Measurements from ENCODE around the gene NIFK. TPM values are rescaled to one million over a fixed set of nuclear protein-coding genes. Genes with fewer than 3 reads are reported as not detected.
"Not testable (repeated sequence)": the region's sequence is repeated elsewhere in the genome, so short reads cannot be mapped to it uniquely, and the experiment has no call there.

The NIFK gene
- total and polyA plus RNA-seq, 2 experiments from 2014 or later: 53.6 to 54.6 TPM

DNA sequence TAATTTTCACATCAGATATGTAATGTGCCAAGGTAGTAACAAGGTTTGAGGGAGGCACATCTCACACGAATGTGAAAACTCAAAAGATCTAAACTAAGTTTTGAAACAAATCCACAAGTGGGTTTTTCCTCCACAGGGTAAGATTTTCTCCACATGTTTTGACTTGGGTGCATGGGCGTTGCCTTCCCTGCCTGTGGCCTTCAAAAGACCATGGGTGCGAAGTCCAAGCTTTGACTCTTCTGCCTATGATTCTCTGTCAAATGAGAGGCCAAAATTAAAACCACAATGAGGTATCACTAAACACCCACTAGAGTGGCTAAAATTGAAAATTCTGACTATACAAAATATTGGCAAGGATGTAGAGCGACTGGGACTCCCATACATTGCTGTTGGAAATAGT lies 30.7 kb downstream of the NIFK start:
- DNase-seq (ENCODE audit: low spot score): no peak
- Histone ChIP-seq H3K9me3 (ENCODE audit: low read depth) (no peaks in the 10 kb centered on the region), H3K36me3 (replicated peaks; ENCODE audit: insufficient read depth, low read depth) (no peaks in the 10 kb centered on the region), H3K4me2 (no peak overlapping the region), H4K20me1 (ENCODE audit: insufficient read depth, poor library complexity, severe bottlenecking) (no peaks in the 10 kb centered on the region), H3K27me3 (no peaks in the 10 kb centered on the region), H3K79me2 (no peaks in the 10 kb centered on the region), H3K4me3 (no peak overlapping the region), H3K9me2 (replicated peaks; ENCODE audit: insufficient read depth) (no peaks in the 10 kb centered on the region), H3K4me1 (ENCODE audit: insufficient read depth) (peaks cover 6% of the 10 kb centered on the region), H2AFZ (no peak overlapping the region), H3K27ac (peak overlapping the region; percentile 96)
- TF ChIP-seq EZH2phosphoT487 (IDR thresholded peaks at IDR 0.05; ENCODE audit: low read depth, severe bottlenecking, unreplicated experiment) (no peak), EZH2 (IDR thresholded peaks at IDR 0.05; ENCODE audit: borderline replicate concordance) (no peak)
- TF ChIP-seq, protein P1, sequence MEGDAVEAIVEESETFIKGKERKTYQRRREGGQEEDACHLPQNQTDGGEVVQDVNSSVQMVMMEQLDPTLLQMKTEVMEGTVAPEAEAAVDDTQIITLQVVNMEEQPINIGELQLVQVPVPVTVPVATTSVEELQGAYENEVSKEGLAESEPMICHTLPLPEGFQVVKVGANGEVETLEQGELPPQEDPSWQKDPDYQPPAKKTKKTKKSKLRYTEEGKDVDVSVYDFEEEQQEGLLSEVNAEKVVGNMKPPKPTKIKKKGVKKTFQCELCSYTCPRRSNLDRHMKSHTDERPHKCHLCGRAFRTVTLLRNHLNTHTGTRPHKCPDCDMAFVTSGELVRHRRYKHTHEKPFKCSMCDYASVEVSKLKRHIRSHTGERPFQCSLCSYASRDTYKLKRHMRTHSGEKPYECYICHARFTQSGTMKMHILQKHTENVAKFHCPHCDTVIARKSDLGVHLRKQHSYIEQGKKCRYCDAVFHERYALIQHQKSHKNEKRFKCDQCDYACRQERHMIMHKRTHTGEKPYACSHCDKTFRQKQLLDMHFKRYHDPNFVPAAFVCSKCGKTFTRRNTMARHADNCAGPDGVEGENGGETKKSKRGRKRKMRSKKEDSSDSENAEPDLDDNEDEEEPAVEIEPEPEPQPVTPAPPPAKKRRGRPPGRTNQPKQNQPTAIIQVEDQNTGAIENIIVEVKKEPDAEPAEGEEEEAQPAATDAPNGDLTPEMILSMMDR (IDR thresholded peaks at IDR 0.05; ENCODE audit: poor library complexity): no peak
- 93% methylated on average over 4 of the region's 4 CpGs for WGBS (ENCODE audit: low lambda C conversion rate, missing lambda C conversion rate)

DNA sequence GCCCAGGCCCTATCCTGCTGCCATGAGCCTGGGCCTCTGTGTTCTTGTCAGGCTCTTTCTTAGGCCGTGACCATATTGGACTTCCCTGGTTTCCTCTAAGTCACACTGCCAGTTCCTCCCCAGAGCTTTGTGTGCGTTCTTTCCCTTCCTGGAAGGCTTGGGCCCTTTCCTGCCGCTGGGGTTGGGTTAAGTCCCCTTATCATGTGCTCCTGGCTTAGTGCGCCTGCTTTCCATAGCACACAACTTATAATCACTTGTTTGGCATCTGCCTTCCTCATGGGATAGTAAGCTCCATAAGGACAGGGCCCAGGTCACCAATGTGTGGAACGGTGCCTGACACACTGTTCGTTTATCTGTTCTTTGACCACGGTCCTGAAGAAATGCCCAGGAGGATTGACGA lies 31.3 kb downstream of the NIFK start:
- Histone ChIP-seq H3K9me3 (ENCODE audit: low read depth) (no peaks in the 10 kb centered on the region), H3K27ac (no peak overlapping the region), H3K4me3 (no peak overlapping the region), H3K4me1 (ENCODE audit: insufficient read depth) (peaks cover 6% of the 10 kb centered on the region), H2AFZ (no peak overlapping the region), H3K79me2 (no peaks in the 10 kb centered on the region), H3K9me2 (replicated peaks; ENCODE audit: insufficient read depth) (no peaks in the 10 kb centered on the region), H3K4me2 (no peak overlapping the region), H3K27me3 (no peaks in the 10 kb centered on the region), H4K20me1 (ENCODE audit: insufficient read depth, poor library complexity, severe bottlenecking) (no peaks in the 10 kb centered on the region), H3K36me3 (replicated peaks; ENCODE audit: insufficient read depth, low read depth) (no peaks in the 10 kb centered on the region)
- TF ChIP-seq, protein P1 (IDR thresholded peaks at IDR 0.05; ENCODE audit: poor library complexity): no peak
- no peak for TF ChIP-seq EZH2 (IDR thresholded peaks at IDR 0.05; ENCODE audit: borderline replicate concordance)
- WGBS (ENCODE audit: low lambda C conversion rate, missing lambda C conversion rate): 86% methylated on average over 8 of the region's 8 CpGs
- no peak for DNase-seq (ENCODE audit: low spot score)

- H3K4me1 ChIP-seq (ENCODE audit: insufficient read depth); DNase-seq (ENCODE audit: low spot score); H3K9me3 ChIP-seq (ENCODE audit: low read depth); H3K9me2 ChIP-seq (replicated peaks; ENCODE audit: insufficient read depth); H4K20me1 ChIP-seq (ENCODE audit: insufficient read depth, poor library complexity, severe bottlenecking); H3K79me2 ChIP-seq; H3K27ac ChIP-seq; H3K4me2 ChIP-seq; H3K36me3 ChIP-seq (replicated peaks; ENCODE audit: insufficient read depth, low read depth); H2AFZ ChIP-seq; H3K27me3 ChIP-seq; H3K4me3 ChIP-seq: not testable (repeated sequence)
Measured at GRCh38 chr2:121701761-121702160, 34.9 kb downstream of the NIFK start.

GRCh38 chr2:121699421-121700333 lies 37.0 kb downstream of the NIFK start:
- TF ChIP-seq EZH2 (IDR thresholded peaks at IDR 0.05; ENCODE audit: borderline replicate concordance) (no peak), EZH2phosphoT487 (IDR thresholded peaks at IDR 0.05; ENCODE audit: low read depth, severe bottlenecking, unreplicated experiment) (no peak)
- TF ChIP-seq, protein P1 (IDR thresholded peaks at IDR 0.05; ENCODE audit: poor library complexity): no peak
- Histone ChIP-seq H3K79me2 (no peaks in the 10 kb centered on the region), H3K27ac (no peak overlapping the region), H3K36me3 (replicated peaks; ENCODE audit: insufficient read depth, low read depth) (no peaks in the 10 kb centered on the region), H2AFZ (no peak overlapping the region), H3K27me3 (no peaks in the 10 kb centered on the region), H4K20me1 (ENCODE audit: insufficient read depth, poor library complexity, severe bottlenecking) (no peaks in the 10 kb centered on the region), H3K9me2 (replicated peaks; ENCODE audit: insufficient read depth) (no peaks in the 10 kb centered on the region), H3K9me3 (ENCODE audit: low read depth) (no peaks in the 10 kb centered on the region), H3K4me1 (ENCODE audit: insufficient read depth) (no peaks in the 10 kb centered on the region), H3K4me2 (no peak overlapping the region), H3K4me3 (no peak overlapping the region)
- DNase-seq (ENCODE audit: low spot score): peak; percentile 47
- 81% methylated on average over 19 of the region's 19 CpGs for WGBS (ENCODE audit: low lambda C conversion rate, missing lambda C conversion rate)

All from hepatocyte (in vitro differentiated cells).